OCI-LY3 (cell line): Measurements from ENCODE around the gene FAM219B.

Experiments used
- CTCF ChIP-seq: fragments of 200-600, 300-600 bp; sonication (generic); IDR thresholded peaks from 2 replicates; pipeline ENCODE4 v1.5.1; 2014; ENCODE audit warnings: antibody characterized with exemption, low read length, low read depth
- EZH2phosphoT487 ChIP-seq: fragments of 200-600 bp; shearing (Covaris generic); IDR thresholded peaks from 2 replicates; pipeline ENCODE4 v1.6.1; 2018; ENCODE audit warnings: antibody characterized with exemption, mixed run types, low read depth

- TF ChIP-seq CTCF: no peak
- TF ChIP-seq EZH2phosphoT487: no peak
Measured at GRCh38 chr15:74891469-74891868, 15.2 kb downstream of the FAM219B start.
